Activated naive CD8-positive, alpha-beta T cell (primary cell): ENCODE data around the gene MYL12A.
A peak's percentile ranks its signal among the peaks of the same experiment; 100 is the strongest.

Experiments
- H3K27ac Mint-ChIP-seq: one replicate; pipeline ENCODE4 v1.8.0; 2021; ENCODE audit warnings: mixed read lengths
- H3K27me3 Mint-ChIP-seq: one replicate; pipeline ENCODE4 v1.8.0; 2021; ENCODE audit warnings: mixed read lengths
- H3K36me3 Mint-ChIP-seq: one replicate; pipeline ENCODE4 v1.8.0; 2021; ENCODE audit warnings: mixed read lengths
- H3K4me1 Mint-ChIP-seq: one replicate; pipeline ENCODE4 v1.8.0; 2021; ENCODE audit warnings: low read depth, mixed read lengths
- H3K4me3 Mint-ChIP-seq: one replicate; pipeline ENCODE4 v1.8.0; 2021; ENCODE audit warnings: mild to moderate bottlenecking, mixed read lengths
- H3K9me3 Mint-ChIP-seq: one replicate; pipeline ENCODE4 v1.8.0; 2021; ENCODE audit warnings: low read depth, mixed read lengths

MYL12A gene

GRCh38 chr18:3279201-3280185, 31.9 kb downstream of the MYL12A start:
- peaks cover 1% of the 10 kb centered on the region for H3K4me1 Mint-ChIP-seq
- peaks cover 7% of the 10 kb centered on the region for H3K36me3 Mint-ChIP-seq
- no peak overlapping the region for H3K4me3 Mint-ChIP-seq
- H3K27me3 Mint-ChIP-seq, result no peaks in the 10 kb centered on the region
- H3K27ac Mint-ChIP-seq, result no peak overlapping the region
- no peaks in the 10 kb centered on the region for H3K9me3 Mint-ChIP-seq

DNA sequence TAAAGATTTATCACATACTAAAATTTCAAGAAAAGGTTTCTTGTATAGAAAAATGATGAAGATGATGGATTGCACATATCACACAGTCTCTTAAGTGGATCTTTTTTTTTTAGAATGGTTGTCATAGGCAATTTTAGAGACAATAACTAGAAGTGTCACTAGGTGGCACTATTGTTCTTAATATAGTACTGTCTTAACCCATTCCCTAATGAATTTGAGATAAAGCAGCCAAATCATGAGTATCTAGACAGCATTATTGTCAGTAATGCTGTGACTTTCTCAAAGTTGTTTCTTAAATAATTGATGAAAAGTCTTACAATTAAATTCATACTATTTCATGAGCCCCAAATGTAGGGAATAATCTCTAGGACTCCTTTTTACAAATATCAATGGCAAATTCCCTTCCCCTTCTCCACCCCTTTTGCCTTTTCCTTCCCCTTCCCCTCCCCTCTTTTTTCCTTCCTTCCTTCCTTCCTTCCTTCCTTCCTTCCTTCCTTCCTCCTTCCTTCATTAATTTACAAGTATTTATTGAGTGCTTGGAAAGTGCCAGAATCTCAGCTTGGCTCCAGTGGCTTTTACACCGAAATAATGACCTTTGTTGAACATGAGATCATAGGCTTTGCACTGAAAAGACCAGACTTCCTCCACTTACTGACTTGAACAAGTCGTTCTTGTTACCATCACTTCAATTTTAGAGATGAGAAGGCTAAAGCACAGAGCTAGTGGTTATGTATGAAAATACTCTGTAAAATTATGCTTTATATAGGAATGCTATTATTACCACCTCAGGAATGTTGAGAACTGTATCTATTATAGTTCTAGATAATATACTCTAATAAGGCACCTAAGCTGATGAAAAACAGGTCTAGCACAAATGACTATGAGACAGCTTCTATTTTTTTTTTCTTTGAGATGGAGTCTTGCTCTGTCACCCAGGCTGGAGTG, 34.1 kb downstream of the MYL12A start:
- Mint-ChIP-seq H3K4me1 (peaks cover 1% of the 10 kb centered on the region), H3K9me3 (no peaks in the 10 kb centered on the region), H3K27me3 (no peaks in the 10 kb centered on the region)

DNA sequence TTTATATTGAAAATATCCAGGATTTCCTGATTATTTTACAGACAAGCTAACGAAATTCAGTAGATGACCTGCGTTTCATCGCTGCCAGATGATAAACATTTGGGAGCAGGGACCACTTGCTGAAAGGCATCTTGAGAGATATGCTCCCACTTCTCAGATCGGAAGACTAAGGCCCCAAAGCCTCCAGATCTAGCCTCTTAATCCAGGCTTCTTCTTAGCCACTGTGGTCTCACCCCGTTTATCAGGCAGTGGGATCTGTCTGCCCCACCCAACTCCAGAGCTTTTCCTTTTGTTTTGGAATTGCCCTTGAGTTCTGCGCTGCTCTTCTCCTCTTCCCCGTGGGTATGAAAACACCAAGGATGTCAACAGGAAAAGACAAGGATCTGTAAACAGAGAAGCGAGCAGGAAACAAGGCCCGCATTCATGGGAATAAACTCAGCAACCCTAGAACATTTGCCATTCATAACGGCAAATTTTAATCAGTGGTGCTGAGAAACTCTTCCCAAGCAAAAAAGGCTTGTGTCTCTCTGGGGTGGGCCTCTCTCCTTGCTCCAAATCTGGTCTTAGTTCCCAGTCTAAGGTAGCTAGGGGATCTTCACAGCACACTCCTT, 35.8 kb downstream of the MYL12A start:
- H3K4me1 Mint-ChIP-seq, result peaks cover 1% of the 10 kb centered on the region
- peaks cover 3% of the 10 kb centered on the region for H3K9me3 Mint-ChIP-seq
- no peaks in the 10 kb centered on the region for H3K27me3 Mint-ChIP-seq
- H3K4me3 Mint-ChIP-seq, result no peak overlapping the region
- no peak overlapping the region for H3K27ac Mint-ChIP-seq
- peaks cover 3% of the 10 kb centered on the region for H3K36me3 Mint-ChIP-seq

More for the DNA sequence above, 34.1 kb downstream of the MYL12A start:
- no peak overlapping the region for H3K4me3 Mint-ChIP-seq
- H3K27ac Mint-ChIP-seq, result no peak overlapping the region
- H3K36me3 Mint-ChIP-seq, result peaks cover 5% of the 10 kb centered on the region

- no peak overlapping the region for H3K27ac Mint-ChIP-seq
- H3K4me1 Mint-ChIP-seq, result peaks cover 1% of the 10 kb centered on the region
- H3K9me3 Mint-ChIP-seq, result peaks cover 3% of the 10 kb centered on the region
- no peak overlapping the region for H3K4me3 Mint-ChIP-seq
- peaks cover 3% of the 10 kb centered on the region for H3K36me3 Mint-ChIP-seq
- H3K27me3 Mint-ChIP-seq, result no peaks in the 10 kb centered on the region
Measured at GRCh38 chr18:3283908-3284307, 36.3 kb downstream of the MYL12A start.

GRCh38 chr18:3284501-3284900, 36.9 kb downstream of the MYL12A start:
- Mint-ChIP-seq H3K9me3 (peaks cover 3% of the 10 kb centered on the region), H3K4me1 (peaks cover 1% of the 10 kb centered on the region), H3K4me3 (no peak overlapping the region), H3K27me3 (no peaks in the 10 kb centered on the region), H3K36me3 (peaks cover 3% of the 10 kb centered on the region), H3K27ac (no peak overlapping the region)

DNA sequence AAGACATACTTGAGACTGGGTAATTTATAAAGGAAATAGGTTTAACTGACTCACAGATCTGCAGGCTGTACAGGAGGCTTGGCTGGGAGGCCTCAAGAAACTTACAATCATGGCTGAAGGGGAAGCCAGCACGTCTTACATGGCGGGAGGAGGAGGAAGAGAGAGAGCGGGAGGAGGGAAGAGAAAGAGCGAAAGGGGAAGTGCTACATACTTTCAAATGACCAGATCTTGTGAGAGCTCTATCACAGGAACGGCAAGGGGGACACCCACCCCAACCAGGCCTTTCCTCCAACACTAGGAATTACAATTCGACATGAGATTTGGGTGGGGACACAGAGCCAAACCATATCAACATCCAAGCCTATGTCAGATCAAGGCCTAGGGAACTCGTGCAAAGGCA, 38.6 kb downstream of the MYL12A start:
- Mint-ChIP-seq H3K9me3 (peaks cover 11% of the 10 kb centered on the region), H3K4me1 (no peaks in the 10 kb centered on the region), H3K4me3 (no peak overlapping the region), H3K36me3 (peaks cover 9% of the 10 kb centered on the region), H3K27ac (no peak overlapping the region), H3K27me3 (no peaks in the 10 kb centered on the region)

DNA sequence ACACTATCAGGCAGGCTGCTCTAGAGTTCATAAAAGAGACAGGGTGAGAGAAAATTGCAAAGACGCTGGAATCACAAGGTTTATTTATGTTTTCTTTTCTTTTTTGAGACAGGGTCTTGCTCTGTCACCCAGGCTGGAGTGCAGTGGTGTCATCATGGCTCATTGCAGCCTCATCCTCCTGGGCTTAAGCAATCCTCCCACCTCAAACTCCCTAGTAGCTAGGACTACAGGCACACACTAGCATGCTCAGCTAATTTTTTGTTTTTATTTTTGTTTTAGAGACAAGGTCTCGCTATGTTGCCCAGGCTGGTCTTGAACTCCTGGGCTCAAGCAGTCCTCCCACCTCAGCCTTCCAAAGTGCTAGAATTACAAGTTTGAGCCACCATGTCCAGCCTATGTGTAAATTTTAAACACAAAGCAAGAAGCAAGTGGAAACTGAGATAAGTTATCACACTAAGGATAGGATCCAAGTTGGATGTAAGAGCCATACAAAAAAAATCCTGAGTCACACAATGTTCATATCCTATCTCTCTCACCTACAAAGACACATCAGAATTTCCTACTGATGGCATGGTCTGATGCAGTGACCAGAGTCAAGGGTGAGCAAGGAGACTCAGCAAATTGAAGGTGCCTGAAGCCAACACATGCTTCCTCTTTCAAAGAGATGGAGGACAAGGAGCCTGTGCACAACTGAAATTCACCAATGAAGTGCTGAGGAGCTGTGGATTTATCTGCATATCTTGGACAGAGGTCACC, 45.8 kb downstream of the MYL12A start:
- Mint-ChIP-seq H3K4me3 (no peak overlapping the region), H3K27me3 (no peaks in the 10 kb centered on the region), H3K27ac (no peak overlapping the region), H3K4me1 (peaks cover 7% of the 10 kb centered on the region), H3K9me3 (peaks cover 25% of the 10 kb centered on the region), H3K36me3 (peaks cover 17% of the 10 kb centered on the region)

DNA sequence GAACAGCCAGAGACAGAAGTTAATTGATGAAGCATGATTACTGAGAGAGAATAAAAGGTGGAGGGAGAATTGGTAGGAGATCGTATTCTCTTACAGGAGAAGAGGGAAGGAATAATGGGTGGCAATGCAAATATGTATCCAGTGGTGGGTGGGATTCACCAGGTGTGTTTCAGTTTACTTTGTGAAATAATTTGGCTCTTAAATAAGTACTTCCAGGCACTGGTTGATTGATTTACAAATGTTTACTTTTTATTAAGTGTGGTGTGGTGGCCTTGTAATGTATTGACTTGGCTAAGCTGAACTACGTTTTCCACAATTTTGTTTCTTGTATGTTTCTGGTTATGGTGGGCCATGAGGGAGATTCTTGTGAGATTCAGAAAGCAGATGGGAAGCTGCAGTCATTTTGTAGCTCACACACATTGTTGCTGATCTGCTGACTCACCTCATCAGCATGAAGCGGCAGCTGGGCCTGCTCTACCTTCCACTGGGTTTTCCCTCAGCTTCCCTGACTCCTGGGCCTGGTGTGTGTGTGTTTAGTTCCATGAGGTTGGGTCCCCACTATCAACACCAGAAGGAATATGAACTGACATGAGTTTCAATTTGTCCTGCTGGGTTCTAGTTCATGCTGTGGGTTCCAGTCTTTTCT, 47.0 kb downstream of the MYL12A start:
- Mint-ChIP-seq H3K4me3 (no peak overlapping the region), H3K36me3 (peaks cover 17% of the 10 kb centered on the region), H3K27ac (no peak overlapping the region), H3K4me1 (peaks cover 7% of the 10 kb centered on the region), H3K9me3 (peaks cover 25% of the 10 kb centered on the region), H3K27me3 (no peaks in the 10 kb centered on the region)

GRCh38 chr18:3297025-3297984, 49.7 kb downstream of the MYL12A start:
- peaks cover 6% of the 10 kb centered on the region for H3K9me3 Mint-ChIP-seq
- H3K27ac Mint-ChIP-seq, result peak overlapping the region; percentile 92
- peak overlapping the region; percentile 97 for H3K4me3 Mint-ChIP-seq
- peaks cover 13% of the 10 kb centered on the region for H3K27me3 Mint-ChIP-seq
- peaks cover 7% of the 10 kb centered on the region for H3K4me1 Mint-ChIP-seq
- peaks cover 2% of the 10 kb centered on the region for H3K36me3 Mint-ChIP-seq

GRCh38 chr18:3304832-3305231, 57.2 kb downstream of the MYL12A start:
- peaks cover 15% of the 10 kb centered on the region for H3K27me3 Mint-ChIP-seq
- no peaks in the 10 kb centered on the region for H3K36me3 Mint-ChIP-seq
- no peak overlapping the region for H3K4me3 Mint-ChIP-seq
- peaks cover 12% of the 10 kb centered on the region for H3K4me1 Mint-ChIP-seq
- H3K27ac Mint-ChIP-seq, result peak overlapping the region; percentile 61
- no peaks in the 10 kb centered on the region for H3K9me3 Mint-ChIP-seq

GRCh38 chr18:3305354-3305762, 57.8 kb downstream of the MYL12A start:
- Mint-ChIP-seq H3K4me1 (peaks cover 12% of the 10 kb centered on the region), H3K27me3 (peaks cover 12% of the 10 kb centered on the region), H3K4me3 (peak overlapping the region; percentile 11), H3K36me3 (no peaks in the 10 kb centered on the region), H3K27ac (peak overlapping the region; percentile 75), H3K9me3 (no peaks in the 10 kb centered on the region)
